Dendritic cell treated with granulocyte-macrophage colony-stimulating factor and Interleukin-4, amounts not matched to agents 40 ng/mL and 50 ng/mL, for 4 days (primary cell): Measurements from ENCODE around the gene SPINK4.

ENCODE experiments used
- H3K27ac Mint-ChIP-seq: one replicate; pipeline ENCODE4 v1.8.0; 2022; ENCODE audit warnings: mild to moderate bottlenecking, mixed read lengths
- H3K27me3 Mint-ChIP-seq: one replicate; pipeline ENCODE4 v1.8.0; 2022; ENCODE audit warnings: mild to moderate bottlenecking, mixed read lengths
- H3K36me3 Mint-ChIP-seq: one replicate; pipeline ENCODE4 v1.8.0; 2022; ENCODE audit warnings: low read depth, mixed read lengths
- H3K4me1 Mint-ChIP-seq: one replicate; pipeline ENCODE4 v1.8.0; 2022; ENCODE audit warnings: low read depth, mixed read lengths
- H3K4me3 Mint-ChIP-seq: one replicate; pipeline ENCODE4 v1.8.0; 2022; ENCODE audit warnings: mild to moderate bottlenecking, moderate library complexity, mixed read lengths
- H3K9me3 Mint-ChIP-seq: one replicate; pipeline ENCODE4 v1.8.0; 2022; ENCODE audit warnings: mixed read lengths
- intact Hi-C: fragments of 100-400 bp; cut with micrococcal nuclease; formaldehyde crosslinking; loops from one replicate; pipeline ENCODE4 v1.15.0; 2022

The SPINK4 gene

GRCh38 chr9:33239921-33240320 lies at the start of gene SPINK4:
SPINK4 (plus strand) TSS chr9:33240167; CDS start chr9:33240209, 42 bp downstream.
- peaks cover 2% of the 10 kb centered on the region for H3K27me3 Mint-ChIP-seq
- H3K36me3 Mint-ChIP-seq: no peaks in the 10 kb centered on the region
- intact Hi-C loops: no loop called here
- no peaks in the 10 kb centered on the region for H3K9me3 Mint-ChIP-seq
- no peak within 1 kb of the TSS for H3K27ac Mint-ChIP-seq
- H3K4me3 Mint-ChIP-seq: no peak within 1 kb of the TSS
- no peaks in the 10 kb centered on the region for H3K4me1 Mint-ChIP-seq

- H3K36me3 Mint-ChIP-seq: no peaks in the 10 kb centered on the region
- H3K4me1 Mint-ChIP-seq: no peaks in the 10 kb centered on the region
- intact Hi-C loops: no loop called here
- H3K27ac Mint-ChIP-seq: no peak overlapping the region
- H3K27me3 Mint-ChIP-seq: peaks cover 1% of the 10 kb centered on the region
- H3K4me3 Mint-ChIP-seq: no peak overlapping the region
- no peaks in the 10 kb centered on the region for H3K9me3 Mint-ChIP-seq
These were observed 47.3 kb upstream of the SPINK4 start for GRCh38 chr9:33192493-33193255.

- Mint-ChIP-seq H3K4me3 (no peak overlapping the region), H3K9me3 (no peaks in the 10 kb centered on the region)
- intact Hi-C loops: no loop called here
These were observed 46.1 kb upstream of the SPINK4 start for GRCh38 chr9:33193818-33194217.

GRCh38 chr9:33196736-33197135 lies 43.2 kb upstream of the SPINK4 start:
- H3K27ac Mint-ChIP-seq: no peak overlapping the region
- no peak overlapping the region for H3K4me3 Mint-ChIP-seq
- H3K36me3 Mint-ChIP-seq: no peaks in the 10 kb centered on the region
- no peaks in the 10 kb centered on the region for H3K27me3 Mint-ChIP-seq
- no peaks in the 10 kb centered on the region for H3K9me3 Mint-ChIP-seq
- intact Hi-C loops: no loop called here
- H3K4me1 Mint-ChIP-seq: no peaks in the 10 kb centered on the region

More at GRCh38 chr9:33193818-33194217, 46.1 kb upstream of the SPINK4 start:
- Mint-ChIP-seq H3K27me3 (no peaks in the 10 kb centered on the region), H3K36me3 (no peaks in the 10 kb centered on the region), H3K27ac (no peak overlapping the region), H3K4me1 (no peaks in the 10 kb centered on the region)

GRCh38 chr9:33197279-33198152 lies 42.5 kb upstream of the SPINK4 start:
- H3K4me3 Mint-ChIP-seq: no peak overlapping the region

GRCh38 chr9:33198165-33198564 lies 41.8 kb upstream of the SPINK4 start:
- H3K27ac Mint-ChIP-seq: no peak overlapping the region
- H3K36me3 Mint-ChIP-seq: no peaks in the 10 kb centered on the region
- no peak overlapping the region for H3K4me3 Mint-ChIP-seq
- peaks cover 2% of the 10 kb centered on the region for H3K27me3 Mint-ChIP-seq
- no peaks in the 10 kb centered on the region for H3K9me3 Mint-ChIP-seq
- intact Hi-C loops: no loop called here
- H3K4me1 Mint-ChIP-seq: peaks cover 8% of the 10 kb centered on the region

More at GRCh38 chr9:33197279-33198152, 42.5 kb upstream of the SPINK4 start:
- Mint-ChIP-seq H3K27ac (no peak overlapping the region), H3K9me3 (no peaks in the 10 kb centered on the region), H3K4me1 (peaks cover 2% of the 10 kb centered on the region), H3K27me3 (peaks cover 2% of the 10 kb centered on the region), H3K36me3 (no peaks in the 10 kb centered on the region)
- intact Hi-C loops: no loop called here

GRCh38 chr9:33202018-33202417 lies 37.9 kb upstream of the SPINK4 start:
- Mint-ChIP-seq H3K36me3 (no peaks in the 10 kb centered on the region), H3K27me3 (peaks cover 2% of the 10 kb centered on the region), H3K4me3 (no peak overlapping the region), H3K9me3 (no peaks in the 10 kb centered on the region), H3K27ac (peak overlapping the region; percentile 23), H3K4me1 (peaks cover 8% of the 10 kb centered on the region)
- intact Hi-C loops: no loop called here

- Mint-ChIP-seq H3K9me3 (no peaks in the 10 kb centered on the region), H3K27ac (peak overlapping the region; percentile 23), H3K4me3 (no peak overlapping the region), H3K4me1 (peaks cover 8% of the 10 kb centered on the region), H3K27me3 (peaks cover 2% of the 10 kb centered on the region), H3K36me3 (no peaks in the 10 kb centered on the region)
- intact Hi-C loops: no loop called here
These were observed 37.3 kb upstream of the SPINK4 start for GRCh38 chr9:33202552-33203201.

- intact Hi-C loops: no loop called here
- H3K27me3 Mint-ChIP-seq: peaks cover 1% of the 10 kb centered on the region
- H3K4me3 Mint-ChIP-seq: no peak overlapping the region
- H3K36me3 Mint-ChIP-seq: no peaks in the 10 kb centered on the region
- H3K9me3 Mint-ChIP-seq: no peaks in the 10 kb centered on the region
- H3K27ac Mint-ChIP-seq: no peak overlapping the region
- no peaks in the 10 kb centered on the region for H3K4me1 Mint-ChIP-seq
These were observed 30.6 kb upstream of the SPINK4 start for GRCh38 chr9:33209394-33209793.

GRCh38 chr9:33210006-33210715 lies 29.8 kb upstream of the SPINK4 start:
- Mint-ChIP-seq H3K9me3 (no peaks in the 10 kb centered on the region), H3K27me3 (peaks cover 1% of the 10 kb centered on the region), H3K4me1 (no peaks in the 10 kb centered on the region), H3K27ac (no peak overlapping the region), H3K36me3 (no peaks in the 10 kb centered on the region), H3K4me3 (no peak overlapping the region)
- intact Hi-C loops: no loop called here

- intact Hi-C loops: no loop called here
- Mint-ChIP-seq H3K27ac (no peak overlapping the region), H3K36me3 (no peaks in the 10 kb centered on the region), H3K9me3 (no peaks in the 10 kb centered on the region), H3K4me1 (no peaks in the 10 kb centered on the region), H3K27me3 (peaks cover 1% of the 10 kb centered on the region), H3K4me3 (no peak overlapping the region)
These were observed 28.1 kb upstream of the SPINK4 start for GRCh38 chr9:33211695-33212393.

- H3K9me3 Mint-ChIP-seq: no peaks in the 10 kb centered on the region
- H3K4me3 Mint-ChIP-seq: no peak overlapping the region
- no peaks in the 10 kb centered on the region for H3K36me3 Mint-ChIP-seq
- H3K27ac Mint-ChIP-seq: peak overlapping the region; percentile 89
- intact Hi-C loops: no loop called here
- H3K27me3 Mint-ChIP-seq: no peaks in the 10 kb centered on the region
- H3K4me1 Mint-ChIP-seq: peaks cover 35% of the 10 kb centered on the region
These were observed 19.0 kb upstream of the SPINK4 start for GRCh38 chr9:33220681-33221567.
